ENCODE results near the gene RERE.

RERE gene

DNA sequence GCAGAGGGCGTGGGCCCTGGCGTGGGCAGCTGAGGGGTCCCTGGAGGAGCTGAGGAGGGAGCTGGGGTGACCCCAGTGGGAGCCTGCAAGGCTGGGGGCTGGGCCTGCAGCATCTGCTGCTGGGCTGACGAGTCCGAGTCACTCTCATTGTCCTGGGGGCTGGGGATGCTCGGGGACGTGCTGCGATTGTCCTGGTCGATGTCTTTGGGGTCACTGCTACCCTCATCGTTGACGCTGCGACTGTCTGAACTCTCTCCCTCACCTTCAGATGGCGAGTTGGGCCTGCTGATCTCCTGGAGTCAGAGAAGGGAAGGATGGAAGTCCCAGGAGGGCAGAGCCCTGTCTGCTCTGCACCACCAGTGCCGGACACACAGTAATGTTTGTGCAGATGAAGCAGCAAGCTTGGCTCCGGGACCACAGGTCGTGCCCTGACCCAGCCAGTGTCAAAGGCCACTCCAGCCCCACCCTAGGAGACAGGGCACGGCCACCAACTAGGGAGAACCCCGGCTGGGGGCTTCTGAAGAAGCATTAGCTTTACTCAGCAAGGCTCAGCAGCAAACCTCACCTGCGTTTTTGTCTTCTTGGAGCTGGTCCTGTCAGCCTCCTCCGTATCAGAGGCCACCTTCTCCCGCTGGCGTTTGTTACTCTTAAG, 456.1 kb downstream of the RERE start:
- H3K4ac ChIP-seq (ENCODE audit: low read depth, low read length), result no peak overlapping the region
- H3K4me3 ChIP-seq (ENCODE audit: low read depth, low read length), result no peak overlapping the region
- no peak overlapping the region for H2AK5ac ChIP-seq (ENCODE audit: low read length)
- no peak for DNase-seq
- H3K27me3 ChIP-seq (ENCODE audit: insufficient read depth, low read length), result no peaks in the 10 kb centered on the region
- no peak overlapping the region for H3K9ac ChIP-seq (ENCODE audit: low read length)
- H2BK120ac ChIP-seq (ENCODE audit: insufficient read depth, low read length, poor library complexity), result no peak overlapping the region
- no peak overlapping the region for H4K8ac ChIP-seq (ENCODE audit: low read depth, low read length)
- no peaks in the 10 kb centered on the region for H3K79me1 ChIP-seq (ENCODE audit: low read length)
- H3K18ac ChIP-seq (ENCODE audit: low read length), result no peak overlapping the region
- H3K79me2 ChIP-seq (ENCODE audit: control insufficient read depth, insufficient read depth, low read length, poor library complexity), result no peaks in the 10 kb centered on the region
- H2BK5ac ChIP-seq (ENCODE audit: low read depth, low read length, poor library complexity), result no peak overlapping the region
- no peak overlapping the region for H3K23ac ChIP-seq (ENCODE audit: low read length)
- H3K4me1 ChIP-seq (ENCODE audit: control insufficient read depth in 1 of 2, insufficient read depth in 2 of 2, low read length in 2 of 2), result peaks cover 0 to 10% of the 10 kb centered on the region in 2 experiments
- no peak overlapping the region for H2AFZ ChIP-seq (ENCODE audit: insufficient read depth, low read length, poor library complexity)
- H3K4me2 ChIP-seq (ENCODE audit: low read length), result no peak overlapping the region
- no peak overlapping the region for H3K14ac ChIP-seq (ENCODE audit: low read length)
- H2BK12ac ChIP-seq (ENCODE audit: low read length), result no peak overlapping the region
- no peaks in the 10 kb centered on the region for H3K9me3 ChIP-seq (ENCODE audit: insufficient read depth, low read depth, low read length)
- peaks cover 89 to 91% of the 10 kb centered on the region in 2 experiments for H3K36me3 ChIP-seq (ENCODE audit: control insufficient read depth in 1 of 2, insufficient read depth in 2 of 2, low read length in 2 of 2)
- no peak overlapping the region for H4K91ac ChIP-seq (ENCODE audit: low read depth, low read length)
- H4K12ac ChIP-seq (ENCODE audit: low read depth, low read length), result no peak overlapping the region
- H3K27ac ChIP-seq (ENCODE audit: low read depth, low read length), result no peak overlapping the region
- WGBS (ENCODE audit: extremely low coverage, insufficient coverage, insufficient read length), result no CpG with 5 or more reads among the region's 21 CpGs

DNA sequence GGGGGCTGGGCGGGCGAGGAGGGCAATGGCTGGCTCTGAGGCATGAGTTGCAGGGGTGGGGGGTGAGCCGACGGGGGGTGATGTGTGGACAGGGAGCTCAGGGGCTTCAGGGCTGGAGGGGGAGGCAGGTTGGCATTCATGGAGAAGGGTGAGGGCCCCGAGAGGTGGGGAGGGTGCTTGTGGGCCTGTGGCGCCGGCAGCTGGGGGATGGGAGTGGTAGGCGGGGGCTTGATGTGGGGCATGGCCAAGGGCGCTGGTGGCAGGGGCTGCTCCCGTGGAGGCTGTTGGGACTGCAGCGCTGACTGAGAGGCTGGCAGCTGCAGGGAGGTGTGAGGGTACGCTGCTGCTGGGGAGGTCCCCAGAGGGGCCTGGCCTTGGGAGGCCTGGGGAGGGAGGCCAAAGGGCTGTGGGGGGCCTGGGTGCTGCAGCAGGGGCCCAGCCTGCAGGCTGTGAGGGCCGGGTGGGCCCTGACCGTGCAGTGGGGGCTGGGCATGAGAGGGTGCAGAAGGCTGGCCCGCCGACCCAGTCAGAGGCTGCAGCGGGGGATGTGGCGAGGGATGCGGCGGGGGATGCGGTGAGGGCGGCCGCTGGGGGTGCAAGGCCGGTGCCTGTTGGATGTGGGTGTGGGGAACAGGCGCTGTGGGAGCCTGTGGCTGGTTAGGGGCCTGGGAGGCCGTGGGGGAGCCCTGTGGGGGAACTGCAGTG, 456.8 kb downstream of the RERE start:
- no peak overlapping the region for H3K18ac ChIP-seq (ENCODE audit: low read length)
- H3K4me2 ChIP-seq (ENCODE audit: low read length), result no peak overlapping the region
- no peak overlapping the region for H2BK5ac ChIP-seq (ENCODE audit: low read depth, low read length, poor library complexity)
- peaks cover 90 to 91% of the 10 kb centered on the region in 2 experiments for H3K36me3 ChIP-seq (ENCODE audit: control insufficient read depth in 1 of 2, insufficient read depth in 2 of 2, low read length in 2 of 2)
- no peak overlapping the region for H4K12ac ChIP-seq (ENCODE audit: low read depth, low read length)
- WGBS (ENCODE audit: extremely low coverage, insufficient coverage, insufficient read length), result no CpG with 5 or more reads among the region's 26 CpGs
- H2AFZ ChIP-seq (ENCODE audit: insufficient read depth, low read length, poor library complexity), result no peak overlapping the region
- H4K8ac ChIP-seq (ENCODE audit: low read depth, low read length), result no peak overlapping the region
- H2BK12ac ChIP-seq (ENCODE audit: low read length), result no peak overlapping the region
- H2BK120ac ChIP-seq (ENCODE audit: insufficient read depth, low read length, poor library complexity), result no peak overlapping the region
- H3K27ac ChIP-seq (ENCODE audit: low read depth, low read length), result no peak overlapping the region
- no peak overlapping the region for H3K9ac ChIP-seq (ENCODE audit: low read length)
- H3K27me3 ChIP-seq (ENCODE audit: insufficient read depth, low read length), result no peaks in the 10 kb centered on the region
- H2AK5ac ChIP-seq (ENCODE audit: low read length), result no peak overlapping the region
- no peaks in the 10 kb centered on the region for H3K9me3 ChIP-seq (ENCODE audit: insufficient read depth, low read depth, low read length)
- no peak overlapping the region for H3K4ac ChIP-seq (ENCODE audit: low read depth, low read length)
- peaks cover 0 to 10% of the 10 kb centered on the region in 2 experiments for H3K4me1 ChIP-seq (ENCODE audit: control insufficient read depth in 1 of 2, insufficient read depth in 2 of 2, low read length in 2 of 2)
- DNase-seq, result no peak
- H3K23ac ChIP-seq (ENCODE audit: low read length), result no peak overlapping the region
- H4K91ac ChIP-seq (ENCODE audit: low read depth, low read length), result no peak overlapping the region
- H3K4me3 ChIP-seq (ENCODE audit: low read depth, low read length), result no peak overlapping the region
- no peaks in the 10 kb centered on the region for H3K79me1 ChIP-seq (ENCODE audit: low read length)
- H3K14ac ChIP-seq (ENCODE audit: low read length), result no peak overlapping the region
- no peaks in the 10 kb centered on the region for H3K79me2 ChIP-seq (ENCODE audit: control insufficient read depth, insufficient read depth, low read length, poor library complexity)

DNA sequence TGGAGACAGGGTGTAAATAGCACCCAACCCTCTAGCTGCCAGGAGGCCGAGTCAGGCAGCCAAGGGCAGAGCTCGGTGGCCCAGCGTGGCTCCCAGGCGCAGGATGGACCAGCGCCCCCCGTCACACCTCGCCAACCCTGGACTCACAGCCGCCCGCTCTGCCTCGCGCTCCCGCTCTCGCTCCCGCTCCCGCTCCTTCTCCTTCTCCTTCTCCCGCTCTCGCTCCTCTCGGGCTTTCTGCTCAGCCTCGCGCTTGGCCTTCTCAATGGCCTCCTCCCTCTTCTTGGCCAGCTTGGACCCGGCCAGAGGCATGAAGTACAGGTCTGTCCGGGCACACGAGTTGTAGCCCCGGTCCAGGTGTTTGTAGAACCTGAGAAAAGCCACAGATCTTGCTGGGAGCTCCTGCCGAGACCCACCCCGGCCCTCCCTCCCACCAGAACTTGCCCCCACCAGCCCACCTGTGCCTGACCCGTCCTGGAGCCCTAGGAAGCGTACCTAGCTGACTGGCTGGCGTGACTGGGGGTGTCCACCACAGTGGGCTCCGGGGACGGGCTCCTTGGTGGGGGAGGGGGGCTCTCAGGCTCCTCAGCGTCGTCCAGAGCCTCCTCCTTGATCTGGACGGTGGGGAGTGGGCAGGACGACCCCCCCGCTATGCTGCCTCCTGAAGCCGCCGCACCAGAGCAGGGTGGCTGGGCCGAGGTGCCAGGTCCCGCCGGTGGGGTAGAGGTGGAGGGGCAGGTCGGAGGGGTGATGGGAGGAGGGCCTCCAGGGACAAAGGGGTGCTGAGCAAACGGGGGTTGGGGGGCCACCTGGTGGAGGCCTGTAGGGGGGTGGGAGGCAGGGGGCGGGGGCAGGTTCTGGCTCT, 457.6 kb downstream of the RERE start:
- no peak overlapping the region for H2BK5ac ChIP-seq (ENCODE audit: low read depth, low read length, poor library complexity)
- H3K9me3 ChIP-seq (ENCODE audit: insufficient read depth, low read depth, low read length), result no peaks in the 10 kb centered on the region
- H4K8ac ChIP-seq (ENCODE audit: low read depth, low read length), result no peak overlapping the region
- no peak overlapping the region for H2AFZ ChIP-seq (ENCODE audit: insufficient read depth, low read length, poor library complexity)
- no peak overlapping the region for H3K4ac ChIP-seq (ENCODE audit: low read depth, low read length)
- H4K12ac ChIP-seq (ENCODE audit: low read depth, low read length), result no peak overlapping the region
- peaks cover 0 to 8% of the 10 kb centered on the region in 2 experiments for H3K4me1 ChIP-seq (ENCODE audit: control insufficient read depth in 1 of 2, insufficient read depth in 2 of 2, low read length in 2 of 2)
- no peak overlapping the region for H2BK12ac ChIP-seq (ENCODE audit: low read length)
- no CpG with 5 or more reads among the region's 44 CpGs for WGBS (ENCODE audit: extremely low coverage, insufficient coverage, insufficient read length)
- DNase-seq, result no peak
- H3K27ac ChIP-seq (ENCODE audit: low read depth, low read length), result no peak overlapping the region
- no peak overlapping the region for H4K91ac ChIP-seq (ENCODE audit: low read depth, low read length)
- H3K4me2 ChIP-seq (ENCODE audit: low read length), result no peak overlapping the region
- peaks cover 92 to 93% of the 10 kb centered on the region in 2 experiments for H3K36me3 ChIP-seq (ENCODE audit: control insufficient read depth in 1 of 2, insufficient read depth in 2 of 2, low read length in 2 of 2)
- H3K79me2 ChIP-seq (ENCODE audit: control insufficient read depth, insufficient read depth, low read length, poor library complexity), result no peaks in the 10 kb centered on the region
- no peak overlapping the region for H3K9ac ChIP-seq (ENCODE audit: low read length)
- H3K27me3 ChIP-seq (ENCODE audit: insufficient read depth, low read length), result no peaks in the 10 kb centered on the region
- H3K14ac ChIP-seq (ENCODE audit: low read length), result no peak overlapping the region
- H3K79me1 ChIP-seq (ENCODE audit: low read length), result no peaks in the 10 kb centered on the region
- H2AK5ac ChIP-seq (ENCODE audit: low read length), result no peak overlapping the region
- H3K4me3 ChIP-seq (ENCODE audit: low read depth, low read length), result no peak overlapping the region
- H2BK120ac ChIP-seq (ENCODE audit: insufficient read depth, low read length, poor library complexity), result no peak overlapping the region
- H3K18ac ChIP-seq (ENCODE audit: low read length), result no peak overlapping the region
- no peak overlapping the region for H3K23ac ChIP-seq (ENCODE audit: low read length)

DNA sequence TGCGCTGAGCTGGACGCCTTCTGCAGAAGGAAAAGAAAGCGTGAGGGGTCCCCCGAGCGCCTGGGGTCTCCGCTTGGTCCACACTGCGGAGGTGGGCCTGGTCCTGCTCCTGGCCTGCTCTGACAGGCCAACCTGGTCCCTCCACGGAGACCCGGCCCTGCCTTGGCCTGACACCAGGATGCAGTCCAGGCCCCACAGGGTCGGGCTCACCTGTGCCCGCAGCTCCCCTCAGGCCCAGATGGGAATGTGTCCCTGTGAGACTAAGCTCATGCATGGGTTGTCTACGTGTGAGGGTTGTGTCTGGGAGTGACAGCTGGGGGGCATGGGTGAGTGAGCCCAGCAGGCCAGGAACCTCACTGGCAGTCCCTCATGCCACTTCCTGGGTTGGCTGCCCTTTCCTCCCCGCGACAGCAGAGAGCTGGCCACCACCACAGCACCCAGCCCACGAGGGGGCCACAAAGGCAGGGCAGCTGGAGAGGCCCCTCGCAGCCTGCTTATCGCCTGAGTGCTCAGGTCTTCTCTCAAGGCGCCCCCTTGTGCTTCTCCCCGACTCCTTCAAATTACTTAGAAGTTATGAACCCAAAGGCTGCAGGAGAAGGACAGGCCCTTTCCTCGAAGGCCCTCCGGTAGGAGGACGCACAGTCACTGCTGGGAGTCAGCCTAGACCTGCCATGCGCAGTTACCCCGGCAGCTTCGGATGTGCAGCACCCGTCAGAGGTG, 458.4 kb downstream of the RERE start:
- no CpG with 5 or more reads among the region's 26 CpGs for WGBS (ENCODE audit: extremely low coverage, insufficient coverage, insufficient read length)

More for the DNA sequence above, 458.4 kb downstream of the RERE start:
- Histone ChIP-seq H2AK5ac (ENCODE audit: low read length) (no peak overlapping the region), H3K23ac (ENCODE audit: low read length) (no peak overlapping the region), H4K91ac (ENCODE audit: low read depth, low read length) (no peak overlapping the region), H3K27ac (ENCODE audit: low read depth, low read length) (no peak overlapping the region), H3K36me3 (ENCODE audit: control insufficient read depth in 1 of 2, insufficient read depth in 2 of 2, low read length in 2 of 2) (peaks cover 87 to 90% of the 10 kb centered on the region in 2 experiments), H4K8ac (ENCODE audit: low read depth, low read length) (no peak overlapping the region), H2BK120ac (ENCODE audit: insufficient read depth, low read length, poor library complexity) (no peak overlapping the region), H2BK5ac (ENCODE audit: low read depth, low read length, poor library complexity) (no peak overlapping the region), H3K4me3 (ENCODE audit: low read depth, low read length) (no peak overlapping the region), H2BK12ac (ENCODE audit: low read length) (no peak overlapping the region), H3K4ac (ENCODE audit: low read depth, low read length) (no peak overlapping the region), H3K4me1 (ENCODE audit: control insufficient read depth in 1 of 2, insufficient read depth in 2 of 2, low read length in 2 of 2) (peaks cover 0 to 3% of the 10 kb centered on the region in 2 experiments), H3K79me2 (ENCODE audit: control insufficient read depth, insufficient read depth, low read length, poor library complexity) (no peaks in the 10 kb centered on the region), H2AFZ (ENCODE audit: insufficient read depth, low read length, poor library complexity) (no peak overlapping the region), H3K9ac (ENCODE audit: low read length) (no peak overlapping the region), H3K4me2 (ENCODE audit: low read length) (no peak overlapping the region), H3K79me1 (ENCODE audit: low read length) (no peaks in the 10 kb centered on the region), H4K12ac (ENCODE audit: low read depth, low read length) (no peak overlapping the region), H3K14ac (ENCODE audit: low read length) (no peak overlapping the region), H3K18ac (ENCODE audit: low read length) (no peak overlapping the region), H3K9me3 (ENCODE audit: insufficient read depth, low read depth, low read length) (no peaks in the 10 kb centered on the region), H3K27me3 (ENCODE audit: insufficient read depth, low read length) (no peaks in the 10 kb centered on the region)
- no peak for DNase-seq
